Amygdala (tissue), 56 donors: ENCODE results near the gene PROM2.
A peak's percentile ranks its signal among the peaks of the same experiment; 100 is the strongest.

Experiments used
- DNase-seq, 56 donors: peaks; one replicate each; lab custom pipeline; 2025; lab: John Stamatoyannopoulos, UW

PROM2 gene

GRCh38 chr2:95305380-95306061, 31.3 kb downstream of the PROM2 start:
- DNase-seq = no peak

DNA sequence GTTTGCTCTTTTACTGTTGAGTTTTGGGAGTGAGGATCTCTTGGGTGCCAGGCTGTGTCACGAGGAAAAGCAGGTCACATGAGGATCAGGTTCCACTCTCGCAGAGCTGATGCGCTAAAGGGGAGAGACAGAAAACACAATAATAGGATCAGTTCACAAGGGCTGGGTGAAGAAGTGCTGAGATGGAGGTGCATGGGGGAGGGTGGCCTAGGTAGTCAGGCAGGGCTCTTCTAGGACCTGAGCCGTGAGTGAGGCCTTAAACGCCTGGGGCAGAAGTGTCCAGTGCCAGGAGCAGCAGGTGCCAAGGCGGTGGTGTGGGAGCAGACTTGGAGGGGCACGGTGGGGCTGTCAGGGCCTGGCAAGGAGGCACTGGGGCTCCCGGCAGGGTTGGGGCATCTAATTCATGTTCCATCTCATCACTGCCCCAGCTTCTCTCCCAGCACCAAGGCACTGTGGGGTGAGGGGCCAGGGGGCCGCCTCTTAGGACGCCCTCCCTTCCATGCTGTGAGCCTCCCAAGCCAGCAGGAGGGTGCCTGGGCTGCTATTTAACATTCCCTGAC, 32.2 kb downstream of the PROM2 start:
- DNase-seq = no peak

GRCh38 chr2:95307036-95307435, 32.8 kb downstream of the PROM2 start:
- DNase-seq = no peak

GRCh38 chr2:95307878-95308277, 33.6 kb downstream of the PROM2 start:
- DNase-seq = no peak

DNA sequence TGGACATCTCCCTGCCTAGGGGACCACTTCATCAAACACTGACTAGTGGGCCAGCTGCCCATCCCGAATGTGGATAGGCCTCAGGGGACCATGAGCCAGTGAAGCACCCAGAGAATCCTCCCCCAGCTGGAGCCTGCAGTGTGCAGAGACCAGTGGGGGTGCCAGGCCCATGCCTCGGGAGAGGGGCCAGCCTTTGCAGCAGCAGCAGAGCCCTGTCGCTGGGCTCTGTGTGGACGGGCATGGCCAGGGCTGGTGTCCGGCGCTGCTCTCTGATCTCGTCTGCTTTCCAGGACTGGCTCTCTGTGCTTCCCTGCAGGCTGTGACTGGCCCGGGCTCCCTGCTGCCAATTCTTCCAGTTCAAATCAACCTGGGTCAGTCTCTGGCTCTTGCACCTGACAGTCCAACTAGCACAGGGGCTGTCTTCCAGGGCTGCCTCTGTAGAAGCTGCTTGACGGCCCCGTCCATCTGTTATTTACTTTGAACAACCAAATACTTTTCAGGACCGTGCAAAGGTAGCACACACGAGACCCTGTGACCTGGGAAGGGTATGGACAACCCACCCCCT, 34.3 kb downstream of the PROM2 start:
- peak in 1 of 56 donors; percentile 23 for DNase-seq

DNA sequence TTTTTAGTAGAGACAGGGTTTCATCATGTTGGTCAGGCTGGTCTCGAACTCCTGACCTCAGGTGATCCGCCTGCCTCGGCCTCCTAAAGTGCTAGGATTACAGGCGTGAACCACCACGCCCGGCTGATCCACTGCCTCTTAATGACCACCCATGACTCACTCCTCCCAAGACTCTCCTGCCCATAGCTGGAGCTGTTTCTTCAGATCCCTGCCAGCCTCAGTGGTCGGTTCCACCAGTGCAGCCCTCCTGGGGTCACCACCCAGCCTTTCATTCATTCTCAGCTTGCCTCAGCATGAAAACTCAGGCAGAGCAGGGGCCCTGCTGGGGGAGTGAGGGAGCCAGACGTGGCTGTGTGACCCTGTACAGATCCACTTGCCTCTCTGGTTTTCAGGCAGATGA, 35.4 kb downstream of the PROM2 start:
- no peak for DNase-seq

DNA sequence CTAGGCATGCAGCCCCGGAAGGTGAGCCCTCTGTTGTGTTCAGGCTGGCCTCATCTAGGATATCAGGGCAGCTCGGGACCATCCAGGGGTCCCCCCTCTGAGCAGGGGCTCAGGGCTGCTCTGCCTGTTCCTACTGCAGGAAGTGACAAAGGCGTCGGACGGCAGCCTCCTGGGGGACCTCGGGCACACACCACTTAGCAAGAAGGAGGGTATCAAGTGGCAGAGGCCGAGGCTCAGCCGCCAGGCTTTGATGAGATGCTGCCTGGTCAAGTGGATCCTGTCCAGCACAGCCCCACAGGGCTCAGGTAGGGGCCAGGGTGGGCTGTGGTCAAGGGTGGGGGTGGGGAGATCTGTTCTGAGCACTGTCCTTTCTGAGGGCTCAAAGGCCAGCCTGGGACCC, 36.0 kb downstream of the PROM2 start:
- DNase-seq = no peak

- DNase-seq = no peak
Measured at GRCh38 chr2:95310651-95311050, 36.4 kb downstream of the PROM2 start.

GRCh38 chr2:95311815-95312542, 37.7 kb downstream of the PROM2 start:
- DNase-seq = no peak

DNA sequence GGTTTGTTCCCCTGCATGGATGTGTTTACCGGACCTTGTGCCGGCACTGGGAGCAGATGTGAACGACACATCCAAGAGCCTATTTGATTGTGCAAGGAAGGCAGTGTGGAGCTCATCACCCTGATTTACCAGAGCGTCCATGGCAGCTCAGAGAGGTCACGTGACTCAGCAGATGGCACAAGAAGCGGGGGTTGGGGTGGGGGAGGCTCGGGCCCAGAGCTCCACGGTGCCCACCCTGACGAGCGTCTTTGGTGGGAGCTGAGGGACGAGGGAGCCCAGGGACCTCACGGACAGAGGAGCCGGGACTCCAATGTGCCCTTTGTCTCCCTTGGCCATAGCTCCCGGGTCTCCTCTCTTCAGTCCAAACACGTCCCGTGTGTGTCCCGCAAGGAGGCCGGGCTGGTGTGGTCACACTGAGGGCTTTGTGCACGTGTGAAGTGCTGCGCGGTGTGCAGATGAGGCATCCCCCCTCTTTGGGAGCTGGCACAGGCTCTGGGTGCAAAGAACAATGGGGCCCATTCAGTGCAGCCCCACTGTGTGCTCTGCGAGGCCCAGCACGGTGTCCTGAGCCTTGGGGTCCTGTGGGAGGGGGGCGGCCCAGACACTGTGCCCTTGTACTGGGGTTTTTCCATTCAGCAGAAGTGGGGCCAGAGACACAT, 38.4 kb downstream of the PROM2 start:
- peak in 54 of 56 donors; percentile 52 to 97 (median 82) for DNase-seq

DNA sequence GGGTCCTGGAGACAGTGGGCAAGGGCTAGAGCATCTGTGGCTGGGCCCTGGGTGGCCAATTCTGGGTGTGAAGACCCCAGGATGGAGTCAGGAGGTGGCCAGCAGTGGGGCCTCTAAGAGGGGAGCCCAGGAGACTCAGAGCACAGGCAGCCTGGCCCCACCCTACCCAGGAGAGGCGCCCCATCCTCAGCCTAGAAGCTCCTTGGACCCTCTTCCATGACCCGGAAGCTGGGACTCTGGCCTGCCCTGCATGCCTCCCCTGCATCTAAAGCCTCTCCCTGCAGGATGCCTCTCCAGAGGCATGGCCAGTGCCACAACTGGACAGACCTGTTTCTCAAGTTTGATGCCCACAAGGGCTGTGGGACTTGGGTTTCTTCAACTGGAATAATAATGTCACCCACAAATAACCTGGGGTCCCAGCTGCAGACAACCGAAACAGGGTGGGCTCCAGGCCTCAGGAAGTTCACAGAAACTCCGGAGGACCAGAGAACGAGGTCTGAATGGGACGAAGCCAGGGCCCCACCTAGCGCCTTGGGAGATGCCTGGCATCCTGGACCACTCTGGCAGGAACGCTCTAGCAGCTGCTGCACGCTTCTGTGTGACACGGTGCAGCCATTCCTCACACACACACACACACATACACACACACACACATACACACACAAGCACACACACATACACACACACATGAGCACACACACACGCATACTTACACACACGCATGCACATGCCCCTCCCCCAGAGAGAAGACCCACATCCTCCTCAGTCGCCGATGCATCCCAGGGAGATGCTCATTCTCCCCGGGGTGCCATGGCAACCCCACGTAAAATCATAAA, 39.3 kb downstream of the PROM2 start:
- peak in 11 of 56 donors; percentile 25 to 64 (median 47) for DNase-seq

DNA sequence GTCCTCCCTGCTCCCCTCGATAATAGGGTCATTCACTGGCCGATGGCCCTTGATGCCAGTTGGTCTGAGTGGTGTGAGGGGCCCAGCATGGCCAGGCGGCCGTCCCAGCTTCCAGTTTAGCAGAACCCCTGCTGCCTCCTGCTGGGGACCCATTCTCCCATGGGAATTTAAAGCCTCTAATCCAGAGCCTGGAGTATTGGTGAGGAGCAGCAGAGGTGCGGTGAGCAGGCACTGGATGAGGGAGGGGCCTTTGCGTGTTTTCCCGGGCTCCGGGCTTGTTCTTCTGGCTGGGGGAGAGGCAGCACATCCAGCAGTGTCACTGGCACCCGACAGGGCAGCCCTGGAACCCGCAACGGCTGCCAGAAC, 40.3 kb downstream of the PROM2 start:
- DNase-seq = peak in 3 of 56 donors; percentile 26 to 49 (median 29)

DNA sequence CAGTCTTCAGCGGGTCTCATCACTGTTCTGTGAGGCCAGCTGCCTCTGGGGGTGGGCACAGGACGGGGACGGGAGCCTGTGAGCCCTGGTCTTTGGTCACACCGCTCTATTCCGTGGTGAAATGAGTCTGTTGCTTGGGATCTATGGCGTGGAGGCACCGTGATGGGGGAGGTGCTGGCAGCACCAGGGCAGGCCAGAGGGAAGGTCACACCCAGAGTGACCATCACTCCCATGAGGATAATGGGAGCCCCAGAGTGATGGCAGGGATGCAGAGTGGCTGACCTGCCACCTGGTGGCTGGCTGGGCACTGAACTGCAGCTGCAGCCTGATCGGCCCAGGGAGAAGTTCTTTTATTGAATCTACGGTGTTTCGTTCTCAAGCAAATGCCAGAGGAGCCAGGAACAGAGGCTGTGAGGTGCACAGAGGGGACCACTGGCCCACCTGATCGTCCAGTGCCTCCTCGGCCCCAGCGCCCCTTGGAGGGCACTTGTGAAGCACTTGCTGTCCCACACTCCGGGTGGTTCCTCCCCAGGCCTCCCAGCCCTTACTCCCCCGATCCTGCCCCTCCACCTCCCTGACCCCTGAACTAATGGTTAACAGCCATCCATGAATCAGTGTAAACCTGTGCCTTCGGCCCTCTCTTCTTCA, 40.8 kb downstream of the PROM2 start:
- peak in 36 of 56 donors; percentile 25 to 78 (median 50) for DNase-seq

GRCh38 chr2:95315801-95316411, 41.7 kb downstream of the PROM2 start:
- DNase-seq = no peak

DNA sequence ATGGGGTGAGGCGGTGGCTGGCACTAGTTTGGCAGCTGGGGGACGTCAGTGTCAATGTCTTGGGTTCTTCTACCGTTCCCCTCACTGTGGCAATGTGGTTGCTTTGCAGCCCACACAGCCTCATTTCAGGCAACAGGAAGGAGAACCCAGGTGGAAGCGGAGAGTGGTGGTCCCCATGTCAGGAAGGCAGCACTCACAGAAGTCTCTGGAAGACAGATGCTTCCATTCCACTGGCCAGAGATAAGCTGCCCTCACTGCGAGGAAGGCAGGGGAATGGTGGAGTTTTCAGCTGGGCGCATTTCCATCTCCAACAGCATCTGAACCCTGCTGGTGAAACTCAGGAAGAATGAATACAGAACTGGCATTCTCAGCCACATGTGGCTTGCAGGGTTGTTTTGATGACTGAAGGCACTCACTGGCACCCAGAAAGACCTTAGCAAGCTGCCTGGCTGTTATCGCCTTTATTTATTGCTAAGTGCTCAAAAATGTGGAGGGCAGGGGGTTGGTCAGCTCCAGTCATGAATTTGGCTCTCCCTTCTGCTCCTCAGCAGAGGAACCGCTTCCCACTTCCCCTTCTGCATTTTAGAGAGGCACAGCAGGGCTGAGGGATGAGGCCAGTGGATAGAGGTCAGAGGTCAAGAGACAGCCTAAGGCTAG, 42.3 kb downstream of the PROM2 start:
- DNase-seq = no peak

DNA sequence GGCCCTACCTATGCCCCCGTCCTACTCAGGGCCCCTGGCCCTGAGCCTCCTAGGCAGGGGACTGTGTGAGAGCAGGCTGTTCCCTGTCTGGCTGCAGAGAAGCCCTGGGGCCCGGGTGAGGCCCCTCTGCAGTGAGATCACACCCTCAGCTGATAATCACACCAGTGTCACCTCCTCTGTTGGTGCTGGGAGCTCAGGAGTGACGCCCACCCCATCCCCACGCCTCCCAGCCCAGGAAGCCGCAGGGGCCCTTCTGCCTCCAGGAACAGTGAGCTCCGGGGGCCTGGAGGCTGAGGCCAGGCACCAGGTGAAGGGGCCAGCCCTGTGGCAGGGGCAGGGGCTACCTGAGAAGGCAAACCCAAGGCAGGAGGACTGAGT, 42.9 kb downstream of the PROM2 start:
- no peak for DNase-seq

DNA sequence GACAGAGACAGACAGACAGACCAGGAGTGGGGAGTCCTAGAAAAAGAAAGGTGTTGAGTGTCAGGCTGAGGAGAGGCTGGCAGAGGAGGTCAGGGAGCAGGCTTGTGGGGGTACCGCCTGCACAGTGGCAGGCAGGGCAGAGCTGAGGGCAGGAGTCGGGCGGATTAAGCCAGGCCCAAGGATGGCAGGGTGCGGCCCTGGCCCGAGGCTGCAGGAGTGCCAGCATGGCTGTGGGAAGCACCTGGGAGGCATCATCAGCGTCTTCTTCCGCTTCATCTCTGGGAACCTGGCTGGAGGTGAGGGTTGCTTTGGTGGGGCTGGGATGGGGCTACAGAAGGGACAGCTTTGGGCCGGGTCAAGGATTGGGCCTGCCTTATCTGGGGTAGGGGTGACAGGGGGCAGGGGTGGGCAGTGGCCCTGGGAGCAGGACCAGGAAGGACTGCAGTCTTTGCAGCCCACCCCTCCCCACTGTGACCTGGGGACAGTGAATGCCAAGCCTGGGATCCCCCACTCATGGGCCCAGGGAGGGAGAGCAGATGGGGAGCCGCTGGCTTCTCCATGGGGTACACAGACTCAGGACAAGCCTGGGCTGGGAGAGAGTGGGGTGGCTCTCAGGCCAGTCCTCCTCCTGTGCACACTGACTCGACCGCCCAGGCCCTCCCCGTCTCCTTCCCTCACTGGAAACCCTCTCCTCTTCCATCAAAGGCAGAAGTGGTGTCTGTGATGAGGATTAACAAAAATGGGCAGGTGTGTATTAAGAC, 43.6 kb downstream of the PROM2 start:
- no peak for DNase-seq
